HepG2 (cell line): ENCODE results near the gene FRMD8. TPM values are rescaled to one million over a fixed set of nuclear protein-coding genes. Genes with fewer than 3 reads are reported as not detected.

Source experiments
- CREB1 ChIP-seq, 2 experiments: fragments of 450-650 bp in 1 of 2; IDR thresholded peaks; 2 replicates each; pipeline ENCODE4 v1.6.1; 2016 to 2017; ENCODE audit warnings: control low read depth in 1 of 2, mild to moderate bottlenecking in 1 of 2, missing compliant biosample characterization in 1 of 2, missing genetic modification characterization in 1 of 2
- ELF1 ChIP-seq: sonication (generic); formaldehyde crosslinking; IDR thresholded peaks from 2 replicates; pipeline ENCODE4 v1.4.0; 2020; ENCODE audit warnings: missing genetic modification reagents
- ERF ChIP-seq: IDR thresholded peaks from 2 replicates; pipeline ENCODE4 v1.6.1; 2018; ENCODE audit warnings: missing biosample characterization, missing genetic modification reagents
- FOXO1 ChIP-seq: sonication (generic); formaldehyde crosslinking; IDR thresholded peaks from 2 replicates; pipeline ENCODE4 v1.4.0; 2020; ENCODE audit warnings: missing genetic modification reagents
- GRHL1 ChIP-seq: sonication (generic); formaldehyde crosslinking; conservative IDR thresholded peaks from 2 replicates; pipeline ENCODE4 v1.8.0; 2022; ENCODE audit warnings: missing genetic modification reagents
- GTF3A ChIP-seq: sonication (generic); formaldehyde crosslinking; conservative IDR thresholded peaks from 2 replicates; pipeline ENCODE4 v1.4.0; 2020; ENCODE audit warnings: mild to moderate bottlenecking, missing genetic modification reagents
- HIVEP1 ChIP-seq: sonication (generic); formaldehyde crosslinking; IDR thresholded peaks from 2 replicates; pipeline ENCODE4 v1.4.0; 2020; ENCODE audit warnings: mild to moderate bottlenecking, missing genetic modification reagents
- IKZF4 ChIP-seq: sonication (generic); formaldehyde crosslinking; IDR thresholded peaks from 2 replicates; pipeline ENCODE4 v1.5.1; 2020; ENCODE audit warnings: borderline replicate concordance, mild to moderate bottlenecking, low read depth, missing genetic modification reagents; ENCODE audit errors: not compliant biosample characterization
- ISL2 ChIP-seq: sonication (generic); formaldehyde crosslinking; IDR thresholded peaks from 2 replicates; pipeline ENCODE4 v1.5.0; 2020; ENCODE audit warnings: missing genetic modification reagents
- MAX ChIP-seq: IDR thresholded peaks from 2 replicates; pipeline ENCODE4 v1.6.1; 2012; ENCODE audit warnings: inconsistent platforms
- MTF1 ChIP-seq: sonication (generic); formaldehyde crosslinking; IDR thresholded peaks from 2 replicates; pipeline ENCODE4 v1.5.0; 2020; ENCODE audit warnings: missing genetic modification reagents
- ONECUT2 ChIP-seq: sonication (generic); formaldehyde crosslinking; IDR thresholded peaks from 2 replicates; pipeline ENCODE4 v1.4.0; 2020; ENCODE audit warnings: missing genetic modification reagents
- PATZ1 ChIP-seq: sonication (generic); formaldehyde crosslinking; IDR thresholded peaks from 2 replicates; pipeline ENCODE4 v1.4.0; 2020; ENCODE audit warnings: missing genetic modification reagents
- SIN3A ChIP-seq: IDR thresholded peaks from 2 replicates; pipeline ENCODE4 v1.6.1; 2011; ENCODE audit warnings: low read depth, mild to moderate bottlenecking, control low read depth, low read length, borderline replicate concordance
- SP2 ChIP-seq: sonication (generic); formaldehyde crosslinking; IDR thresholded peaks from 2 replicates; pipeline ENCODE4 v1.5.1; 2020; ENCODE audit warnings: mild to moderate bottlenecking, missing genetic modification reagents
- TAF1 ChIP-seq: sonication (generic); formaldehyde crosslinking; IDR thresholded peaks from 2 replicates; pipeline ENCODE4 v1.4.0; 2020; ENCODE audit warnings: missing genetic modification reagents
- TBX2 ChIP-seq: sonication (generic); formaldehyde crosslinking; IDR thresholded peaks from 2 replicates; pipeline ENCODE4 v1.5.0; 2020; ENCODE audit warnings: missing genetic modification reagents, mild to moderate bottlenecking, borderline replicate concordance
- TOE1 ChIP-seq: sonication (generic); formaldehyde crosslinking; IDR thresholded peaks from 2 replicates; pipeline ENCODE4 v1.4.0; 2020; ENCODE audit warnings: mild to moderate bottlenecking, missing genetic modification reagents
- ZC3H13 ChIP-seq: sonication (generic); formaldehyde crosslinking; IDR thresholded peaks from 2 replicates; pipeline ENCODE4 v1.8.1; 2023; ENCODE audit warnings: mild to moderate bottlenecking, missing genetic modification reagents, moderate library complexity
- ZNF121 ChIP-seq: sonication (generic); formaldehyde crosslinking; IDR thresholded peaks from 2 replicates; pipeline ENCODE4 v1.5.0; 2020; ENCODE audit warnings: mild to moderate bottlenecking, missing genetic modification reagents
- ZNF329 ChIP-seq: sonication (generic); formaldehyde crosslinking; IDR thresholded peaks from 2 replicates; pipeline ENCODE4 v1.9.0; 2021; ENCODE audit warnings: low read depth, mild to moderate bottlenecking, missing genetic modification reagents
- ZNF484 ChIP-seq: sonication (generic); formaldehyde crosslinking; IDR thresholded peaks from 2 replicates; pipeline ENCODE4 v1.5.1; 2020; ENCODE audit warnings: mild to moderate bottlenecking, low read depth, missing genetic modification reagents, borderline replicate concordance
- ZNF704 ChIP-seq: sonication (generic); formaldehyde crosslinking; IDR thresholded peaks from 2 replicates; pipeline ENCODE4 v1.8.1; 2023; ENCODE audit warnings: mild to moderate bottlenecking, inconsistent platforms, moderate library complexity, missing genetic modification reagents, borderline replicate concordance
- ZNF724P ChIP-seq: sonication (generic); formaldehyde crosslinking; IDR thresholded peaks from 2 replicates; pipeline ENCODE4 v1.8.0; 2022; ENCODE audit warnings: missing genetic modification reagents, borderline replicate concordance
- ZNF775 ChIP-seq: sonication (generic); formaldehyde crosslinking; IDR thresholded peaks from 2 replicates; pipeline ENCODE4 v1.4.0; 2020; ENCODE audit warnings: missing genetic modification reagents, mild to moderate bottlenecking, moderate library complexity, borderline replicate concordance
- ZNF777 ChIP-seq: sonication (generic); formaldehyde crosslinking; IDR thresholded peaks from 2 replicates; pipeline ENCODE4 v1.4.0; 2020; ENCODE audit warnings: missing genetic modification reagents
- polyA plus RNA-seq, 8 experiments: library from polyadenylated mRNA; depleted of rRNA in 3 of 8; stranded (reverse) in 7 of 8; unstranded in 1 of 8; fragments of >200 nt; fragmentation: Illumina TruSeq in 4 of 8; extraction: Trizol in 4 of 8; gene quantifications; 2 replicates each; pipeline versions ENCODE4 v1.2.1 to v1.2.3, GENCODE V29; 2011 to 2016; ENCODE audit warnings: low read depth in 4 of 8, missing spikeins in 1 of 8, mixed read lengths in 1 of 8; ENCODE audit not compliant: insufficient read depth in 1 of 8
- total RNA-seq, 5 experiments: library from RNA; depleted of rRNA; stranded (reverse); fragments of >200 nt; fragmentation: Illumina TruSeq; extraction: Trizol; gene quantifications; 2 replicates each; pipeline ENCODE4 v1.2.3, GENCODE V29; 2016; ENCODE audit warnings: low read depth in 1 of 5

The FRMD8 gene
- total and polyA plus RNA-seq, 2 of the 13 experiments (the other 11 are each of a cell fraction or from before 2014, with no cell fraction given), result 5.8 to 20.6 TPM

- TF ChIP-seq ZNF484 (CRISPR knock-in tag) (no peak), ZC3H13 (no peak), ZNF775 (no peak), ZNF777 (CRISPR knock-in tag) (0 out of 2 replicates have a peak, but pooled peaks have one; percentile 22), ZNF724P (CRISPR knock-in tag) (no peak), ZNF121 (CRISPR knock-in tag) (no peak), ONECUT2 (CRISPR knock-in tag) (no peak), TOE1 (no peak), FOXO1 (no peak), ZNF704 (CRISPR knock-in tag) (no peak), HIVEP1 (CRISPR knock-in tag) (no peak), TBX2 (CRISPR knock-in tag) (no peak), IKZF4 (CRISPR knock-in tag) (no peak), MAX (no peak), SIN3A (0 out of 2 replicates have a peak, but pooled peaks have one; percentile 54), TAF1 (CRISPR knock-in tag) (no peak), CREB1 (IDR thresholded peaks at IDR 0.05) (no peak), CREB1 (CRISPR knock-in tag; IDR thresholded peaks at IDR 0.05) (no peak), SP2 (CRISPR knock-in tag) (no peak), PATZ1 (no peak), GRHL1 (CRISPR knock-in tag) (no peak), MTF1 (CRISPR knock-in tag) (no peak), ERF (CRISPR knock-in tag) (no peak), ZNF329 (CRISPR knock-in tag) (no peak), ELF1 (CRISPR knock-in tag) (no peak), ISL2 (no peak), GTF3A (CRISPR knock-in tag) (no peak)
These were observed 38.9 kb downstream of the FRMD8 start (continued) for GRCh38 chr11:65425105-65425970.
